Gastrocnemius medialis (tissue), 4 donors: ENCODE results near the gene AK1.

ENCODE experiments used
- CTCF ChIP-seq, 5 experiments: fragments of 450-650 bp in 3 of 5; fragments of 200-600 bp in 2 of 5; sonication (generic) in 2 of 5; IDR thresholded peaks in 4 of 5; conservative IDR thresholded peaks in 1 of 5; 1 replicate in 4 of 5; 2 replicates in 1 of 5; pipeline ENCODE4 v1.5.1; 2016 to 2019; ENCODE audit warnings: antibody characterized with exemption in 5 of 5, mild to moderate bottlenecking in 3 of 5, moderate library complexity in 3 of 5
- POLR2A ChIP-seq, 2 donors: fragments of 450-650 bp; IDR thresholded peaks; one replicate each; pipeline ENCODE4 v1.6.1; 2017; ENCODE audit warnings: antibody characterized with exemption in 2 of 2, mild to moderate bottlenecking in 2 of 2, moderate library complexity in 2 of 2

- TF ChIP-seq CTCF (IDR thresholded peaks at IDR 0.05 in 4 of 5, conservative IDR thresholded peaks at IDR 0.05 in 1 of 5) (no peak), POLR2A (IDR thresholded peaks at IDR 0.05) (no peak)
These were observed 15.1 kb downstream of the AK1 start for GRCh38 chr9:127862075-127863011.
